Keratinocyte (primary cell): Measurements from ENCODE around the gene ARHGAP19. TPM values are rescaled to one million over a fixed set of nuclear protein-coding genes. Genes with fewer than 3 reads are reported as not detected.

Experiments
- DNase-seq: peaks from one replicate; pipeline ENCODE4 v3.0.0-alpha.2; 2011; ENCODE audit warnings: low read depth, missing footprints, low spot score
- FAIRE-seq: peaks from 2 replicates; lab custom pipeline; 2011; peaks lifted over from hg19 to GRCh38; lab: Jason Lieb, UNC
- H2AFZ ChIP-seq: 2 replicates; pipeline ENCODE4 v1.6.0; 2012; ENCODE audit warnings: low read length, control low read depth, inconsistent platforms; ENCODE audit not compliant: control insufficient read depth
- H3K27ac ChIP-seq: 2 replicates; pipeline ENCODE4 v1.5.1; 2011; ENCODE audit warnings: low read length; ENCODE audit not compliant: control insufficient read depth, insufficient read depth
- H3K27me3 ChIP-seq: 3 replicates; pipeline ENCODE4 v1.6.0; 2011; ENCODE audit warnings: low read length; ENCODE audit not compliant: control insufficient read depth, insufficient read depth; ENCODE audit errors: extremely low read depth
- H3K36me3 ChIP-seq, 2 experiments: 2 replicates in 1 of 2; 3 replicates in 1 of 2; pipeline ENCODE4 v1.5.1; 2011; ENCODE audit warnings: low read length in 2 of 2, mild to moderate bottlenecking in 1 of 2; ENCODE audit not compliant: control insufficient read depth in 2 of 2, insufficient read depth in 2 of 2; ENCODE audit errors: extremely low read depth in 1 of 2
- H3K4me1 ChIP-seq: 3 replicates; pipeline ENCODE4 v1.5.1; 2011; ENCODE audit warnings: low read length; ENCODE audit not compliant: control insufficient read depth, insufficient read depth; ENCODE audit errors: extremely low read depth
- H3K4me2 ChIP-seq: 3 replicates; pipeline ENCODE4 v1.6.0; 2011; ENCODE audit warnings: low read depth, low read length; ENCODE audit not compliant: control insufficient read depth, insufficient read depth; ENCODE audit errors: extremely low read depth
- H3K4me3 ChIP-seq, 3 experiments: fragments of 200-600 bp in 1 of 3; sonication (generic) in 1 of 3; 2 replicates in 2 of 3; 3 replicates in 1 of 3; pipeline ENCODE4 v1.5.1; 2011 to 2016; ENCODE audit warnings: low read length in 3 of 3, mild to moderate bottlenecking in 3 of 3, control low read depth in 2 of 3, inconsistent platforms in 1 of 3, low read depth in 1 of 3, mixed read lengths in 1 of 3, mixed run types in 1 of 3, moderate library complexity in 1 of 3; ENCODE audit not compliant: control insufficient read depth in 2 of 3, insufficient read depth in 2 of 3; ENCODE audit errors: extremely low read depth in 1 of 3
- H3K79me2 ChIP-seq: 2 replicates; pipeline ENCODE4 v1.6.0; 2012; ENCODE audit warnings: low read length; ENCODE audit not compliant: control insufficient read depth, insufficient read depth
- H3K9ac ChIP-seq: 3 replicates; pipeline ENCODE4 v1.6.0; 2011; ENCODE audit warnings: low read length; ENCODE audit not compliant: control insufficient read depth, insufficient read depth; ENCODE audit errors: extremely low read depth
- H3K9me1 ChIP-seq: 3 replicates; pipeline ENCODE4 v1.6.0; 2011; ENCODE audit warnings: low read length; ENCODE audit not compliant: control insufficient read depth, insufficient read depth; ENCODE audit errors: extremely low read depth
- H3K9me3 ChIP-seq: 2 replicates; pipeline ENCODE4 v1.5.1; 2012; ENCODE audit warnings: low read depth, low read length; ENCODE audit not compliant: control insufficient read depth
- H4K20me1 ChIP-seq: 3 replicates; pipeline ENCODE4 v1.6.0; 2011; ENCODE audit warnings: low read length; ENCODE audit not compliant: control insufficient read depth, insufficient read depth; ENCODE audit errors: extremely low read depth
- EZH2 ChIP-seq: IDR thresholded peaks from one replicate; pipeline ENCODE4 v1.6.1; 2012; ENCODE audit warnings: inconsistent platforms, mild to moderate bottlenecking, low read length, moderate library complexity
- dilution Hi-C: fragments of 300-500 bp; cut with MboI; formaldehyde crosslinking; loops from one replicate; pipeline ENCODE4 v1.7.0; 2020; ENCODE audit warnings: low sequenced_read_pairs; ENCODE audit not compliant: extremely low pct_ligation_motif_present
- polyA plus RNA-seq, 5 experiments: library from polyadenylated mRNA; depleted of rRNA in 3 of 5; stranded (reverse) in 3 of 5; stranded (forward) in 1 of 5; unstranded in 1 of 5; fragments of >200 nt; gene quantifications; 1 replicate in 1 of 5; 2 replicates in 3 of 5; 3 replicates in 1 of 5; pipeline versions ENCODE4 v1.2.1 to v1.2.3, GENCODE V29; 2011 to 2012; ENCODE audit warnings: missing spikeins in 2 of 5, low read depth in 1 of 5, low replicate concordance in 1 of 5
- TF ChIP-seq, protein P1 (sequence below), 3 experiments: IDR thresholded peaks in 1 of 3; conservative IDR thresholded peaks in 1 of 3; optimal IDR thresholded peaks in 1 of 3; 2 replicates in 2 of 3; 3 replicates in 1 of 3; pipeline versions ENCODE3 to v1.5.1; 2011; ENCODE audit warnings: low read length in 3 of 3, mild to moderate bottlenecking in 3 of 3, moderate library complexity in 2 of 3, control low read depth in 1 of 3, inconsistent platforms in 1 of 3; ENCODE audit not compliant: insufficient read depth in 2 of 3; ENCODE audit errors: extremely low read depth in 1 of 3

Gene ARHGAP19
- polyA plus RNA-seq, 1 donor (not counting 4 experiments of a cell fraction or from before 2014, with no cell fraction given): 7.5 TPM

DNA sequence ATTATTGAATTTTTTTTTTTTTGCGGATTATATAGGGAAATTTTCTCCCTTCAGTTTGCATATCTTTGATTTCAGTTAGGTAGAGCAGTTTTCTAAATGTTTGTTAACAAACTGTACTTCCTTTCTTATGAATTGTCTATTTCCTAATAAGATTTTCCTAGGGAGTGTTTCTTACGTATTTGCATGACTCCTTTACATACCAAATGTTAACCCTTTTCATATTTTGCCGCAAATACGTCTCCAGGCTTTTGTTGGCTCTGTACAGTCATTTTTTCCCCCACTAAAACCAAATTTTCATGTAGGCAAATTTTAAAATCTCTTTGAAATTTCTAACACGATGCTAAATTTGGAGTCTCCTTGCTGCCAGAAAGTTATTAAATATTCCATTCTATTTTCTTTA is 44.0 kb upstream of the ARHGAP19 start:
- Histone ChIP-seq H4K20me1 (no peaks in the 10 kb centered on the region), H2AFZ (no peak overlapping the region), H3K36me3 (no peaks in the 10 kb centered on the region), H3K27ac (peak overlapping the region; percentile 47), H3K27me3 (no peaks in the 10 kb centered on the region), H3K9ac (peak overlapping the region; percentile 47), H3K79me2 (peaks cover 19% of the 10 kb centered on the region), H3K4me1 (peaks cover 31% of the 10 kb centered on the region), H3K9me1 (no peaks in the 10 kb centered on the region), H3K4me2 (peak overlapping the region; percentile 69), H3K4me3 (no peak overlapping the region), H3K9me3 (no peaks in the 10 kb centered on the region)
- DNase-seq (no peak), FAIRE-seq (no peak)
- dilution Hi-C loops: no loop called here
- no peak for TF ChIP-seq EZH2
- TF ChIP-seq, protein P1, sequence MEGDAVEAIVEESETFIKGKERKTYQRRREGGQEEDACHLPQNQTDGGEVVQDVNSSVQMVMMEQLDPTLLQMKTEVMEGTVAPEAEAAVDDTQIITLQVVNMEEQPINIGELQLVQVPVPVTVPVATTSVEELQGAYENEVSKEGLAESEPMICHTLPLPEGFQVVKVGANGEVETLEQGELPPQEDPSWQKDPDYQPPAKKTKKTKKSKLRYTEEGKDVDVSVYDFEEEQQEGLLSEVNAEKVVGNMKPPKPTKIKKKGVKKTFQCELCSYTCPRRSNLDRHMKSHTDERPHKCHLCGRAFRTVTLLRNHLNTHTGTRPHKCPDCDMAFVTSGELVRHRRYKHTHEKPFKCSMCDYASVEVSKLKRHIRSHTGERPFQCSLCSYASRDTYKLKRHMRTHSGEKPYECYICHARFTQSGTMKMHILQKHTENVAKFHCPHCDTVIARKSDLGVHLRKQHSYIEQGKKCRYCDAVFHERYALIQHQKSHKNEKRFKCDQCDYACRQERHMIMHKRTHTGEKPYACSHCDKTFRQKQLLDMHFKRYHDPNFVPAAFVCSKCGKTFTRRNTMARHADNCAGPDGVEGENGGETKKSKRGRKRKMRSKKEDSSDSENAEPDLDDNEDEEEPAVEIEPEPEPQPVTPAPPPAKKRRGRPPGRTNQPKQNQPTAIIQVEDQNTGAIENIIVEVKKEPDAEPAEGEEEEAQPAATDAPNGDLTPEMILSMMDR (optimal IDR thresholded peaks at IDR 0.05 in 1 of 3, IDR thresholded peaks at IDR 0.05 in 1 of 3, conservative IDR thresholded peaks at IDR 0.05 in 1 of 3; ENCODE audit: extremely low read depth in 1 of 3, insufficient read depth in 2 of 3, low read length in 3 of 3): no peak

DNA sequence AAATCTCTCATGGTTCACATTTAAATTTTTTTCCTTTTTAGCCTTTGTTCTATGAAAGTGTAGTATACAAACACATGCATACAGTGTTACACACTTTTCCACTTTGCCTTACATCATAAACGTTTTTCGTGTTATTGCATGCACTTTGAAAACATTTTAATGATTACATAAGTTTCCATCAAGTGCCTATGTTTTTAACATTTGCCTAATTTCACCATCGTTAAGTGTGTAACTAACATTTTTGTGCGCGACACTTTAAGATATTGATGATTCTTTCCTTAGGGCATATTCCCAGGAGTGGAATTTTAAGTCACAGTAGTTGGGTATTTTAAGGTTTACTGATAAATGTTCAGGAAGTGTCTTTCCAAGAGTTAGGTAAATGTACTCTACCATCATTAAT is 43.6 kb upstream of the ARHGAP19 start:
- H4K20me1 ChIP-seq: no peaks in the 10 kb centered on the region
- no peaks in the 10 kb centered on the region for H3K9me3 ChIP-seq
- peak overlapping the region; percentile 14 for H3K27ac ChIP-seq
- DNase-seq (no peak), FAIRE-seq (no peak)
- no peaks in the 10 kb centered on the region for H3K9me1 ChIP-seq
- no peak overlapping the region for H2AFZ ChIP-seq
- H3K27me3 ChIP-seq: no peaks in the 10 kb centered on the region
- H3K4me1 ChIP-seq: peaks cover 31% of the 10 kb centered on the region
- H3K79me2 ChIP-seq: peaks cover 23% of the 10 kb centered on the region
- TF ChIP-seq, protein P1 (optimal IDR thresholded peaks at IDR 0.05 in 1 of 3, IDR thresholded peaks at IDR 0.05 in 1 of 3, conservative IDR thresholded peaks at IDR 0.05 in 1 of 3; ENCODE audit: extremely low read depth in 1 of 3, insufficient read depth in 2 of 3, low read length in 3 of 3): no peak
- TF ChIP-seq EZH2: no peak
- peak overlapping the region; percentile 25 for H3K9ac ChIP-seq
- peak overlapping the region; percentile 69 for H3K4me2 ChIP-seq
- no peak overlapping the region for H3K4me3 ChIP-seq
- dilution Hi-C loops: no loop called here
- no peaks in the 10 kb centered on the region for H3K36me3 ChIP-seq
